HepG2 (cell line): ENCODE results near the gene TMX4. TPM values are rescaled to one million over a fixed set of nuclear protein-coding genes. Genes with fewer than 3 reads are reported as not detected.

Source experiments
- CBX5 ChIP-seq: sonication (generic); formaldehyde crosslinking; IDR thresholded peaks from 2 replicates; pipeline ENCODE4 v1.4.0; 2020; ENCODE audit warnings: missing genetic modification reagents, borderline replicate concordance
- CREM ChIP-seq, 2 experiments: sonication (generic) in 1 of 2; formaldehyde crosslinking in 1 of 2; IDR thresholded peaks; 2 replicates each; pipeline versions ENCODE4 v1.4.0 to v1.6.1; 2016 to 2020; ENCODE audit warnings: antibody characterized with exemption in 1 of 2, mild to moderate bottlenecking in 1 of 2, missing genetic modification reagents in 1 of 2
- DMAP1 ChIP-seq: IDR thresholded peaks from 2 replicates; pipeline ENCODE4 v1.6.1; 2016
- EEA1 ChIP-seq: sonication (generic); formaldehyde crosslinking; IDR thresholded peaks from 2 replicates; pipeline ENCODE4 v1.5.1; 2020; ENCODE audit warnings: mild to moderate bottlenecking, missing genetic modification reagents, borderline replicate concordance
- HMG20B ChIP-seq: conservative IDR thresholded peaks from 2 replicates; pipeline ENCODE4 v1.6.1; 2016; ENCODE audit warnings: missing genetic modification reagents, missing compliant biosample characterization
- JUND ChIP-seq: sonication (generic); formaldehyde crosslinking; IDR thresholded peaks from 2 replicates; pipeline ENCODE4 v1.8.0; 2022; ENCODE audit warnings: mild to moderate bottlenecking, missing genetic modification reagents
- MXI1 ChIP-seq: IDR thresholded peaks from 3 replicates; pipeline ENCODE4 v1.6.1; 2012; ENCODE audit warnings: low read depth, low read length, inconsistent platforms, borderline replicate concordance
- RNF2 ChIP-seq: fragments of 450-650 bp; conservative IDR thresholded peaks from 2 replicates; pipeline ENCODE4 v1.6.1; 2016; ENCODE audit warnings: low read depth
- SUZ12 ChIP-seq: fragments of 150-350 bp; IDR thresholded peaks from 2 replicates; pipeline ENCODE4 v1.6.1; 2014; ENCODE audit warnings: low read depth, low read length
- ZNF335 ChIP-seq: sonication (generic); formaldehyde crosslinking; IDR thresholded peaks from 2 replicates; pipeline ENCODE4 v1.4.0; 2020; ENCODE audit warnings: missing genetic modification reagents
- ZNF543 ChIP-seq: sonication (generic); formaldehyde crosslinking; IDR thresholded peaks from 2 replicates; pipeline ENCODE4 v1.4.0; 2020; ENCODE audit warnings: mild to moderate bottlenecking, missing genetic modification reagents
- ZNF605 ChIP-seq: sonication (generic); formaldehyde crosslinking; IDR thresholded peaks from 2 replicates; pipeline ENCODE4 v1.8.0; 2022; ENCODE audit warnings: mild to moderate bottlenecking, missing genetic modification reagents
- ZNF83 ChIP-seq: sonication (generic); formaldehyde crosslinking; IDR thresholded peaks from 2 replicates; pipeline ENCODE4 v1.4.0; 2020; ENCODE audit warnings: missing genetic modification reagents, mild to moderate bottlenecking, borderline replicate concordance
- ZSCAN20 ChIP-seq: sonication (generic); formaldehyde crosslinking; IDR thresholded peaks from 2 replicates; pipeline ENCODE4 v1.4.0; 2020; ENCODE audit warnings: missing genetic modification reagents, mild to moderate bottlenecking, borderline replicate concordance
- ZZZ3 ChIP-seq: sonication (generic); formaldehyde crosslinking; IDR thresholded peaks from 2 replicates; pipeline ENCODE4 v1.4.0; 2020; ENCODE audit warnings: missing genetic modification reagents, mild to moderate bottlenecking, borderline replicate concordance
- polyA plus RNA-seq, 8 experiments: library from polyadenylated mRNA; depleted of rRNA in 3 of 8; stranded (reverse) in 7 of 8; unstranded in 1 of 8; fragments of >200 nt; fragmentation: Illumina TruSeq in 4 of 8; extraction: Trizol in 4 of 8; gene quantifications; 2 replicates each; pipeline versions ENCODE4 v1.2.1 to v1.2.3, GENCODE V29; 2011 to 2016; ENCODE audit warnings: low read depth in 4 of 8, missing spikeins in 1 of 8, mixed read lengths in 1 of 8; ENCODE audit not compliant: insufficient read depth in 1 of 8
- total RNA-seq, 5 experiments: library from RNA; depleted of rRNA; stranded (reverse); fragments of >200 nt; fragmentation: Illumina TruSeq; extraction: Trizol; gene quantifications; 2 replicates each; pipeline ENCODE4 v1.2.3, GENCODE V29; 2016; ENCODE audit warnings: low read depth in 1 of 5
- TF ChIP-seq, protein P1 (sequence below): sonication (generic); formaldehyde crosslinking; IDR thresholded peaks from 2 replicates; pipeline ENCODE4 v1.5.0; 2020; ENCODE audit warnings: missing genetic modification reagents
- TF ChIP-seq, protein P2 (sequence below): IDR thresholded peaks from 2 replicates; pipeline ENCODE4 v1.6.1; 2016; ENCODE audit warnings: missing genetic modification reagents, missing compliant biosample characterization
- TF ChIP-seq, protein P3 (sequence below): sonication (generic); formaldehyde crosslinking; IDR thresholded peaks from 2 replicates; pipeline ENCODE4 v1.5.0; 2020; ENCODE audit warnings: mild to moderate bottlenecking, missing genetic modification reagents
- TF ChIP-seq, protein P4 (sequence below): sonication (generic); formaldehyde crosslinking; IDR thresholded peaks from 2 replicates; pipeline ENCODE4 v1.8.1; 2023; ENCODE audit warnings: mild to moderate bottlenecking, missing genetic modification reagents, borderline replicate concordance
- TF ChIP-seq, protein P5 (sequence below): sonication (generic); formaldehyde crosslinking; IDR thresholded peaks from 2 replicates; pipeline ENCODE4 v1.4.0; 2020; ENCODE audit warnings: missing genetic modification reagents
- TF ChIP-seq, protein P6 (sequence below): sonication (generic); formaldehyde crosslinking; IDR thresholded peaks from 2 replicates; pipeline ENCODE4 v1.4.0; 2020; ENCODE audit warnings: missing genetic modification reagents

Gene TMX4
- total and polyA plus RNA-seq, 2 of the 13 experiments (the other 11 are each of a cell fraction or from before 2014, with no cell fraction given): 7.6 to 21.4 TPM

DNA sequence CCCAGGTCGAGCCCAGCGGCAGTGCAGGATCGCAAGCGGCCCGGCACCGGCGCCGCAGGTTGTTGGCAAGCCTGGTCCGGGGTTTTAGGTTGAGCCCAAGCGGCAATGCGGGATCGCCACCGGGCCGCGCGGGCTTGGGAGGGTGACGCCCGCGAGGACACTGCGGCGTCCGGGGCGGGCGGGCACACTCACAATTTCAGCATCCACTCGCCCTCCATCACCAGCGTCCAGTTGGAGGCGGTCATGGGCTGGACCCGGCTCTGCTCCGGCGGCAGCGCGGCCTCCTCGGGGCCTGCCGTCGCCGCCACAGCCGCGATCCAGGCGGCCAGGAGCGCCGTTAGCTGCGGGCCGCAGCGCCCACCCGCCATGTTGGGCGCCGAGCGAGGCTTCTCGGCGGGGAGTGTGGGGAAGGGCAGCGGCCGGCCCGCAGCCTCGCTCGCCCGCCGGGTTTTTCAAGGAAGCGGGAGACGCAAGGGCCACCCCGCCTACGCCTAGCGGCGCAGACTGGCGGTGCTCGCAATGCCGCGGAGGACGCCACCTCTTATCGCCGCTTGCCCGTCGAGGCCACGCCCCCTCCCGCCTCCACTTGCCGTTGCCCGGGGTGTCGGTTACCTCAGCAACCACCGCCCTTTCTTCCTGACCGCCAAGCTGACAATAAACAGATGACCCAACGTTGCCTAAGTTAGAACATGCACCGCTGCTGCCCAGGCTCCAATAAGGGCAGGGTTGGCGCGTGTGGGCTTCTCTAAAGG is at the start of gene TMX4 (continued):
- TF ChIP-seq, protein P1, sequence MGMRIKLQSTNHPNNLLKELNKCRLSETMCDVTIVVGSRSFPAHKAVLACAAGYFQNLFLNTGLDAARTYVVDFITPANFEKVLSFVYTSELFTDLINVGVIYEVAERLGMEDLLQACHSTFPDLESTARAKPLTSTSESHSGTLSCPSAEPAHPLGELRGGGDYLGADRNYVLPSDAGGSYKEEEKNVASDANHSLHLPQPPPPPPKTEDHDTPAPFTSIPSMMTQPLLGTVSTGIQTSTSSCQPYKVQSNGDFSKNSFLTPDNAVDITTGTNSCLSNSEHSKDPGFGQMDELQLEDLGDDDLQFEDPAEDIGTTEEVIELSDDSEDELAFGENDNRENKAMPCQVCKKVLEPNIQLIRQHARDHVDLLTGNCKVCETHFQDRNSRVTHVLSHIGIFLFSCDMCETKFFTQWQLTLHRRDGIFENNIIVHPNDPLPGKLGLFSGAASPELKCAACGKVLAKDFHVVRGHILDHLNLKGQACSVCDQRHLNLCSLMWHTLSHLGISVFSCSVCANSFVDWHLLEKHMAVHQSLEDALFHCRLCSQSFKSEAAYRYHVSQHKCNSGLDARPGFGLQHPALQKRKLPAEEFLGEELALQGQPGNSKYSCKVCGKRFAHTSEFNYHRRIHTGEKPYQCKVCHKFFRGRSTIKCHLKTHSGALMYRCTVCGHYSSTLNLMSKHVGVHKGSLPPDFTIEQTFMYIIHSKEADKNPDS (CRISPR knock-in tag): peak; percentile 96
- TF ChIP-seq, protein P2, sequence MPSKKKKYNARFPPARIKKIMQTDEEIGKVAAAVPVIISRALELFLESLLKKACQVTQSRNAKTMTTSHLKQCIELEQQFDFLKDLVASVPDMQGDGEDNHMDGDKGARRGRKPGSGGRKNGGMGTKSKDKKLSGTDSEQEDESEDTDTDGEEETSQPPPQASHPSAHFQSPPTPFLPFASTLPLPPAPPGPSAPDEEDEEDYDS (CRISPR knock-in tag): peak; percentile 99
- TF ChIP-seq, protein P3, sequence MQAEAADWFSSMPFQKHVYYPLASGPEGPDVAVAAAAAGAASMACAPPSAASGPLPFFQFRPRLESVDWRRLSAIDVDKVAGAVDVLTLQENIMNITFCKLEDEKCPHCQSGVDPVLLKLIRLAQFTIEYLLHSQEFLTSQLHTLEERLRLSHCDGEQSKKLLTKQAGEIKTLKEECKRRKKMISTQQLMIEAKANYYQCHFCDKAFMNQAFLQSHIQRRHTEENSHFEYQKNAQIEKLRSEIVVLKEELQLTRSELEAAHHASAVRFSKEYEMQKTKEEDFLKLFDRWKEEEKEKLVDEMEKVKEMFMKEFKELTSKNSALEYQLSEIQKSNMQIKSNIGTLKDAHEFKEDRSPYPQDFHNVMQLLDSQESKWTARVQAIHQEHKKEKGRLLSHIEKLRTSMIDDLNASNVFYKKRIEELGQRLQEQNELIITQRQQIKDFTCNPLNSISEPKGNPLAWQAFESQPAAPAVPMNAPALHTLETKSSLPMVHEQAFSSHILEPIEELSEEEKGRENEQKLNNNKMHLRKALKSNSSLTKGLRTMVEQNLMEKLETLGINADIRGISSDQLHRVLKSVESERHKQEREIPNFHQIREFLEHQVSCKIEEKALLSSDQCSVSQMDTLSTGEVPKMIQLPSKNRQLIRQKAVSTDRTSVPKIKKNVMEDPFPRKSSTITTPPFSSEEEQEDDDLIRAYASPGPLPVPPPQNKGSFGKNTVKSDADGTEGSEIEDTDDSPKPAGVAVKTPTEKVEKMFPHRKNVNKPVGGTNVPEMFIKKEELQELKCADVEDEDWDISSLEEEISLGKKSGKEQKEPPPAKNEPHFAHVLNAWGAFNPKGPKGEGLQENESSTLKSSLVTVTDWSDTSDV (CRISPR knock-in tag): no peak; the same call in 1 of the 2 replicates
- TF ChIP-seq, protein P4, sequence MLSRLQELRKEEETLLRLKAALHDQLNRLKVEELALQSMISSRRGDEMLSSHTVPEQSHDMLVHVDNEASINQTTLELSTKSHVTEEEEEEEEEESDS: no peak
- TF ChIP-seq, protein P5, sequence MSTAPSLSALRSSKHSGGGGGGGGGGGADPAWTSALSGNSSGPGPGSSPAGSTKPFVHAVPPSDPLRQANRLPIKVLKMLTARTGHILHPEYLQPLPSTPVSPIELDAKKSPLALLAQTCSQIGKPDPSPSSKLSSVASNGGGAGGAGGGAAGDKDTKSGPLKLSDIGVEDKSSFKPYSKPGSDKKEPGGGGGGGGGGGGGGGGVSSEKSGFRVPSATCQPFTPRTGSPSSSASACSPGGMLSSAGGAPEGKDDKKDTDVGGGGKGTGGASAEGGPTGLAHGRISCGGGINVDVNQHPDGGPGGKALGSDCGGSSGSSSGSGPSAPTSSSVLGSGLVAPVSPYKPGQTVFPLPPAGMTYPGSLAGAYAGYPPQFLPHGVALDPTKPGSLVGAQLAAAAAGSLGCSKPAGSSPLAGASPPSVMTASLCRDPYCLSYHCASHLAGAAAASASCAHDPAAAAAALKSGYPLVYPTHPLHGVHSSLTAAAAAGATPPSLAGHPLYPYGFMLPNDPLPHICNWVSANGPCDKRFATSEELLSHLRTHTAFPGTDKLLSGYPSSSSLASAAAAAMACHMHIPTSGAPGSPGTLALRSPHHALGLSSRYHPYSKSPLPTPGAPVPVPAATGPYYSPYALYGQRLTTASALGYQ (CRISPR knock-in tag): peak; percentile 81; the same call in 1 of the 2 replicates
- TF ChIP-seq MXI1: peak; percentile 100
- peak; percentile 89 for TF ChIP-seq RNF2
- peak; percentile 75; the same call in 1 of the 2 replicates for TF ChIP-seq CBX5 (CRISPR knock-in tag)
- peak; percentile 54 for TF ChIP-seq HMG20B (CRISPR knock-in tag)
- no peak for TF ChIP-seq CREM (IDR thresholded peaks at IDR 0.05)
- 0 out of 2 replicates have a peak, but pooled peaks have one; percentile 21 for TF ChIP-seq CREM (CRISPR knock-in tag; IDR thresholded peaks at IDR 0.05)
- peak; percentile 73 for TF ChIP-seq DMAP1 (CRISPR knock-in tag)
- 0 out of 2 replicates have a peak, but pooled peaks have one; percentile 63 for TF ChIP-seq JUND
- no peak for TF ChIP-seq SUZ12
- no peak; the same call in 1 of the 2 replicates for TF ChIP-seq ZNF335 (CRISPR knock-in tag)
- TF ChIP-seq ZNF605 (CRISPR knock-in tag): peak; percentile 59; the same call in 1 of the 2 replicates
- TF ChIP-seq ZNF83 (CRISPR knock-in tag): peak; percentile 93
- TF ChIP-seq, protein P6, sequence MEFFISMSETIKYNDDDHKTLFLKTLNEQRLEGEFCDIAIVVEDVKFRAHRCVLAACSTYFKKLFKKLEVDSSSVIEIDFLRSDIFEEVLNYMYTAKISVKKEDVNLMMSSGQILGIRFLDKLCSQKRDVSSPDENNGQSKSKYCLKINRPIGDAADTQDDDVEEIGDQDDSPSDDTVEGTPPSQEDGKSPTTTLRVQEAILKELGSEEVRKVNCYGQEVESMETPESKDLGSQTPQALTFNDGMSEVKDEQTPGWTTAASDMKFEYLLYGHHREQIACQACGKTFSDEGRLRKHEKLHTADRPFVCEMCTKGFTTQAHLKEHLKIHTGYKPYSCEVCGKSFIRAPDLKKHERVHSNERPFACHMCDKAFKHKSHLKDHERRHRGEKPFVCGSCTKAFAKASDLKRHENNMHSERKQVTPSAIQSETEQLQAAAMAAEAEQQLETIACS (CRISPR knock-in tag): no peak; the same call in none of the 2 replicates
- no peak; the same call in 1 of the 2 replicates for TF ChIP-seq ZZZ3
- peak; percentile 99 for TF ChIP-seq ZSCAN20
- TF ChIP-seq EEA1 (CRISPR knock-in tag): peak; percentile 83; the same call in 1 of the 2 replicates
- TF ChIP-seq ZNF543 (CRISPR knock-in tag): peak; percentile 97
